Measurements from ENCODE around the gene KRT39. TPM values are rescaled to one million over a fixed set of nuclear protein-coding genes. Genes with fewer than 3 reads are reported as not detected.
"Not testable (repeated sequence)": the region's sequence is repeated elsewhere in the genome, so short reads cannot be mapped to it uniquely, and the experiment has no call there.

KRT39 gene
- total and polyA plus RNA-seq, 2 donors from 2014 or later, result not detected

GRCh38 chr17:41002814-41003213 lies 36.1 kb upstream of the KRT39 start:
- no peak for DNase-seq
- no peaks in the 10 kb centered on the region for H3K9me3 ChIP-seq (ENCODE audit: control insufficient read depth in 2 of 3, insufficient read depth in 1 of 3, low read length in 3 of 3)
- no peak overlapping the region for H3K4me3 ChIP-seq (ENCODE audit: low read length in 3 of 3)
- H3K36me3 ChIP-seq (ENCODE audit: control insufficient read depth in 2 of 3, insufficient read depth in 3 of 3, low read length in 3 of 3), result no peaks in the 10 kb centered on the region
- no peak overlapping the region for H3K27ac ChIP-seq (ENCODE audit: low read depth in 2 of 2, low read length in 2 of 2)
- TF ChIP-seq, protein P1, sequence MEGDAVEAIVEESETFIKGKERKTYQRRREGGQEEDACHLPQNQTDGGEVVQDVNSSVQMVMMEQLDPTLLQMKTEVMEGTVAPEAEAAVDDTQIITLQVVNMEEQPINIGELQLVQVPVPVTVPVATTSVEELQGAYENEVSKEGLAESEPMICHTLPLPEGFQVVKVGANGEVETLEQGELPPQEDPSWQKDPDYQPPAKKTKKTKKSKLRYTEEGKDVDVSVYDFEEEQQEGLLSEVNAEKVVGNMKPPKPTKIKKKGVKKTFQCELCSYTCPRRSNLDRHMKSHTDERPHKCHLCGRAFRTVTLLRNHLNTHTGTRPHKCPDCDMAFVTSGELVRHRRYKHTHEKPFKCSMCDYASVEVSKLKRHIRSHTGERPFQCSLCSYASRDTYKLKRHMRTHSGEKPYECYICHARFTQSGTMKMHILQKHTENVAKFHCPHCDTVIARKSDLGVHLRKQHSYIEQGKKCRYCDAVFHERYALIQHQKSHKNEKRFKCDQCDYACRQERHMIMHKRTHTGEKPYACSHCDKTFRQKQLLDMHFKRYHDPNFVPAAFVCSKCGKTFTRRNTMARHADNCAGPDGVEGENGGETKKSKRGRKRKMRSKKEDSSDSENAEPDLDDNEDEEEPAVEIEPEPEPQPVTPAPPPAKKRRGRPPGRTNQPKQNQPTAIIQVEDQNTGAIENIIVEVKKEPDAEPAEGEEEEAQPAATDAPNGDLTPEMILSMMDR (IDR thresholded peaks at IDR 0.05; ENCODE audit: borderline replicate concordance, extremely low read depth, insufficient read depth), result no peak
- no peak overlapping the region for H3K9ac ChIP-seq (ENCODE audit: low read length in 3 of 3)
- intact Hi-C loops (cut with DNase I), result no loop called here
- H3K4me1 ChIP-seq (ENCODE audit: control insufficient read depth in 2 of 3, insufficient read depth in 2 of 3, low read depth in 1 of 3, low read length in 3 of 3), result no peaks in the 10 kb centered on the region
- no peak for FAIRE-seq
- no peaks in the 10 kb centered on the region for H3K27me3 ChIP-seq (ENCODE audit: control insufficient read depth, insufficient read depth, low read length)

- intact Hi-C loops (cut with DNase I), result no loop called here
- Histone ChIP-seq H3K4me1 (ENCODE audit: control insufficient read depth in 2 of 3, insufficient read depth in 2 of 3, low read depth in 1 of 3, low read length in 3 of 3) (no peaks in the 10 kb centered on the region), H3K36me3 (ENCODE audit: control insufficient read depth in 2 of 3, insufficient read depth in 3 of 3, low read length in 3 of 3) (no peaks in the 10 kb centered on the region), H3K27me3 (ENCODE audit: control insufficient read depth, insufficient read depth, low read length) (no peaks in the 10 kb centered on the region), H3K9ac (ENCODE audit: low read length in 3 of 3) (no peak overlapping the region), H3K4me3 (ENCODE audit: low read length in 3 of 3) (no peak overlapping the region), H3K27ac (ENCODE audit: low read depth in 2 of 2, low read length in 2 of 2) (no peak overlapping the region), H3K9me3 (ENCODE audit: control insufficient read depth in 2 of 3, insufficient read depth in 1 of 3, low read length in 3 of 3) (no peaks in the 10 kb centered on the region)
- DNase-seq (no peak), FAIRE-seq (no peak)
- TF ChIP-seq, protein P1 (IDR thresholded peaks at IDR 0.05; ENCODE audit: borderline replicate concordance, extremely low read depth, insufficient read depth), result no peak
Observed at GRCh38 chr17:41001795-41002194, 35.0 kb upstream of the KRT39 start.

DNA sequence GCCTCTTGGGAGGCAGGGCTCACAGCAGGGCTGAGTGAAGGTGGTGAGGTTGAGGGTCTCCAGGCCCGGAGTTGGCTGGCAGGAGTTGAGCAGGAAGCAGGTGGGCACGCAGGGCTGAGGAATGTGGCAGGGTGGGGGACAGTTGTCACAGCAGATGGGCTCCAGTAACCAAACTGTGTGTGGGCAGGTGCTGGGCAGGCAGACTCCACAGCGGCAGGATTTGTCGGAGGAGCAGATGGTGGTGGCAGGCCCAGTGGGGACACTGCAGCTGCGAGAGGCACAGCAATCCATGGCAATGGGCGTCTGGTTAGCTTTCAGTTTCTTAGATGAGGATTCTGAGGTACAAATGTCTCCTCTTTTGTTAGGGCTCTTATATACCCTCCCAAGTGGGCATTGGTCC lies 32.8 kb upstream of the KRT39 start, which contains the start of gene KRTAP3-2:
Gene KRTAP3-2 (minus strand): TSS at position 344 of the 400 bp plus-strand sequence. CDS start 53 bp downstream, at position 291.
- H3K27ac ChIP-seq (ENCODE audit: low read depth in 2 of 2, low read length in 2 of 2); H3K36me3 ChIP-seq (ENCODE audit: control insufficient read depth in 2 of 3, insufficient read depth in 3 of 3, low read length in 3 of 3); H3K4me3 ChIP-seq (ENCODE audit: low read length in 3 of 3); H3K27me3 ChIP-seq (ENCODE audit: control insufficient read depth, insufficient read depth, low read length); intact Hi-C loops (cut with DNase I); H3K4me1 ChIP-seq (ENCODE audit: control insufficient read depth in 2 of 3, insufficient read depth in 2 of 3, low read depth in 1 of 3, low read length in 3 of 3); H3K9ac ChIP-seq (ENCODE audit: low read length in 3 of 3); DNase-seq; H3K9me3 ChIP-seq (ENCODE audit: control insufficient read depth in 2 of 3, insufficient read depth in 1 of 3, low read length in 3 of 3); FAIRE-seq: not testable (repeated sequence)

DNA sequence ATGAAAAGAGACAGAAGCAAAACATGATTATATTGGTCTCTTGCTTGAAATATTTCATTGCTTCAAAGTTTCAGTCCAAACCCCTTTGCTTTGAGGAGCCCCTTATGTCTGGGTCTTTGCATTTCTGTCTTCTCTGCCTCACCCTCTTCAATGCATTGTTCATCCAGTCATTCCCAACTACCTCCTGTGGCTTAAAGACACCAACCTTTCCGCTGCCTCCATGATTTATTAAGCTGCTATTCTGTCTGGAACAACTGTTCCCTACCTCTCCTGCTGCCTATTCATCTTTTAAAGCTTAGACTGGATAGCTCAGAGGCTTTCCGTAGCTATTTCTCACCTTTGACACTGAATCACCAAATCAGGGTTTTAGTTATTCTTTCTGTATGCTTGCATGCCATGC lies 30.6 kb upstream of the KRT39 start:
- Histone ChIP-seq H3K27me3 (ENCODE audit: control insufficient read depth, insufficient read depth, low read length) (no peaks in the 10 kb centered on the region), H3K9me3 (ENCODE audit: control insufficient read depth in 2 of 3, insufficient read depth in 1 of 3, low read length in 3 of 3) (no peaks in the 10 kb centered on the region), H3K36me3 (ENCODE audit: control insufficient read depth in 2 of 3, insufficient read depth in 3 of 3, low read length in 3 of 3) (no peaks in the 10 kb centered on the region), H3K27ac (ENCODE audit: low read depth in 2 of 2, low read length in 2 of 2) (no peak overlapping the region), H3K4me3 (ENCODE audit: low read length in 3 of 3) (no peak overlapping the region), H3K4me1 (ENCODE audit: control insufficient read depth in 2 of 3, insufficient read depth in 2 of 3, low read depth in 1 of 3, low read length in 3 of 3) (no peaks in the 10 kb centered on the region), H3K9ac (ENCODE audit: low read length in 3 of 3) (no peak overlapping the region)
- intact Hi-C loops (cut with DNase I), result no loop called here
- FAIRE-seq, result no peak
- no peak for DNase-seq
- TF ChIP-seq, protein P1 (IDR thresholded peaks at IDR 0.05; ENCODE audit: borderline replicate concordance, extremely low read depth, insufficient read depth), result no peak
